GM18519 (cell line): ENCODE measurements around the gene XKRX.
A peak's percentile ranks its signal among the peaks of the same experiment; 100 is the strongest.

Source experiments
- ATAC-seq: cut with Tn5 transposase; IDR thresholded peaks from one replicate; pipeline ENCODE4 v1.9.1; 2021; ENCODE audit warnings: mild to moderate bottlenecking, moderate library complexity; ENCODE audit not compliant: unreplicated experiment, low FRiP score

Gene XKRX

DNA sequence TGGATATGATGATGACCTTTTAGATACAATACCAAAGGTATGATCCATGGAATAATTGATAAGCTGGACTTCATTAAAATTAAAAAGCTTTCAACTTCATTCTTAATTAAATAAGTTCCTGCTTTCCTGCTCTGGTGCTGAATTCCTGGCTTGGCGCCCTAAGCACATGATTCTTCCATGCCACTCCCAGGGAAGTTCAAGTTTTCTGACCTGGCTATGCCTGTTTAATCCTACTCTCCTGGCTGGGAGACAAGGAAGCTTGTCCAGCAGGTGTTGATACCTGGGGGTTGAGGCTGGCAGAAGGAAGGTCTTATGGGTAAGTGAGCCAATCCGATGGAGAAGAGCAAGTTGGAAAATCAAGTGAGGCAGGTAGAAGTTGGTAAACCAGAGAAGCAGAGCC is 24.3 kb downstream of the XKRX start:
- no peak for ATAC-seq

DNA sequence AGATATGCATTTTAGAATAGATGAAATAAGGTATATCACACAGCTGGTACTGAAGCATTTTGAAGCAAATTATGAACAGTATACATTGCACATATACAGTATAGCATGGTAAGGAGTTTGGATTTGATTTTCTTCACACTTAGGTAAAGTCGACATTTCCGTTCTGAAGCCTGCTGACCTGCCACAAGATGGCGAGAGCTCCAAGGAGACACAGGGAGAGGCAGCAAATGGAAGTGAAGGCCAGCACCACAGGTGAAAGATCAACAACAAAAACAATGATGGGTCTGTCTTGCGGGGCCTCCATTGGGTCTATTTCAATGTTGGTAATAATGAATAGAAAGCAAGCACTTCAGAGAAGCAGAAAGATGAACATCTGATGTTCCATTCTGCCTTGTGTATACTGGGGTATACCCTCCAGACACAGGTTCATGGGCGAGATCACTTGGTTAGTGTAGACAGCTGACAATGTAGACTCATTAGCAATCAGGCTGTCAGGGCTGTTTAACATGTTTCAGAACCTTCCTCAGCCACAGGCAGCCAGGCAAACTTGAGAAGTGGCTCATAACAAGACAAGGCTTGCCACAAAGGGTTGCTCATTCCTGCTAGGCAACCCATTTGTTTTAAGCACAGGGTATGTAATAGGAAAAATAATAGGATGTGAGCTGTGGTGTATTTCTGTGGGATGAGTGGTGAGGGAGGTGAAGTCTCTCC is 33.2 kb downstream of the XKRX start:
- peak; percentile 58 for ATAC-seq

DNA sequence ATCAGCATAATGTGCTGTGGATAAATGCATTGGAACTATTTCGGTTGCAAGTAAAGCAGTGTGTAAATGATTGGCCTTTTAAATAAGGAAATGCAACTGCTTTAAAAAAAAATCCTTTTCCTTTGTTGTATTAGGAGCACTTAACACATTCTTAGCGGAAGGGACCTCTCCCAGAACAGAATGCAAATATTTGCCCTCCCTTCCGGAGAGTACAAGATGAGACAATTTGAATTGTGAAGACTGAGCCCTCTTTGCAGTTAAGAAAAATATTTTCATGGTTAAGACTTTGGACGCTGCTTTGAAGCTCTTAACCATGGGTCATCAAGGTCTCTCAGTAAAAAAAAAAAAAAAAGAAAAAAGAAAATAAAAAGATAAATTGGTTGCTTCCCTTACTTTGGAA is 45.1 kb downstream of the XKRX start:
- ATAC-seq: no peak

DNA sequence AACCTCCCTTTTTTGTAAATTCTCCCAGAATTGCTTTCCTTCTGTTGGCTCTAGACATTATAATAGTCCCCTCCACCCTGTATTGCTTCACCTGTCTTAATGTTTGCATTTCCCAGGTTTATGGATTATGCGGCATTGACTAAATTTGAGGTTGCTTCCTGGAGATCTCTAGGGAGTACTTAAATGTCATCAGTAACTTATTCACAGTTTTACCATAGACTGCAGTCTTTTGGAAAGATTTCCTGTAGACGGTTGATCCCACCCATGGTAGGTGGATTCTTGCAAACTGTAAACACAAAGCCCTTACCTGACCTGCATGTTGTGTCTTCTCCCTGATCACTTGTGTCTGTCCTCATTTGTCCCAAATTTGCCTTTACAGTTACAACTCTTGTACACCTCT is 48.3 kb downstream of the XKRX start:
- no peak for ATAC-seq

DNA sequence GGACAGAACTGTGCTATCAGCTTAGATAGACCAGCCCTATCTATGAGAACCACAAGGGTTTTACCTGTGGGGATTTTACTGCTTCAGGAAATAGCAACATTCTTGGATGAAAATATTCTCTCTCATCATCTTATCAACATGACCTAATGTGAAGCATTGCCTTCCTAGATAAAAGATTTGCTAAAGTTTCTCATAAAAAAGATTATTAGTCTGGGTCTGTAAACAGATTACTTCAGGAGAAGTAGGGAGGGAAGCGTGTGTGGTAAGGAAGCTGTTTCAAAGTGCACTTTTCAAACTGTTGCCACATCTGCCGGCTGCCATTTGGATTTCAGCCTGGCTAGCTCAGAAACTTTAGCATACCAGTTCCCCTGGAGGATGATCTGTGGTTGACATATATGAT is 54.4 kb downstream of the XKRX start, which contains the start of gene NOX1:
Gene NOX1, minus strand, starts transcription at position 35 of the 400 bp plus-strand sequence. CDS start 220 bp downstream, outside the sequence.
- ATAC-seq: no peak

DNA sequence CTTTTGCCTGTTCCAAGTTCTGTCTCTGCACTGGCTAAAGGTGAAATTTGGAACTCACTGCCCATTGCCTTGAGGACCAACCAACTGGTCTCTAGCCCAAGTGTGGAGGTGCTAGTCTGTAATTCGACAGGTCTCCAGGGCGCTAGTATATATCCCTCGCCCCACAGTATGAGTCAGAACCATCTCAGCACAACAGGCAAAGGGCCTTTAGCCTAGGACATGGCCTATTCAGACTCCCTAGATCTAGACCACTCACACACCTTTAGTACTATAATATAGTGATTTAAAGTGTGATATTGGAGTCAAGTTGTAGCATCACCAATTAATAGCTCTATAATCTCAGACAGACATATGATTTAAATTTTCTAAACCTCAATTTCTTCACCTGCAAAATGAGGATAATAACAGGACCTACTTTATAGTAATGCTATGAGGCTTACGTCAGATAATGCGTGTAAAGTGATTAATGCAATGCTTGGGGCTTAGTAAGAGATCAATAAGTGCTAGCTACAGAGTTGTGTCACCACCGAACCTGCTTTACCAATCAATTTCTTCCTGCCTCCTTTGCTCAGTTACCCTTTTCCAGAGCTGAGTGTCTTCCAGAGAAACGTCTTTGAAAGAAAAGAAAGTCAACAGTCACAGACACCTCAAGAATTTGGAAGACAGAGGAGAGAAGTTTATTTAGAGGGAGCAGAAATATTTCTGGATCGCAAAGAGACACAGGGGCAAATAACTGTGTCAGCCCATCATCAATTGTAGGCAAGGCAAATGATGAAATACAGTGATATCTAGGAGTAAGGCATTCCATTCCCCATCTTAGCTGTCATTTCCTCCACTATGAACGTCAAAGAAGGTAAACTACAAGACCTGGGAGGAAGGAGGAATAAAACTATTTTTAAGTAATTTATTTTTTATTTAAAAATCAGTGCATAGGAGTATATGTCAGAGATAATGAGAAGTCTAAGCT is 56.8 kb downstream of the XKRX start:
- no peak for ATAC-seq

DNA sequence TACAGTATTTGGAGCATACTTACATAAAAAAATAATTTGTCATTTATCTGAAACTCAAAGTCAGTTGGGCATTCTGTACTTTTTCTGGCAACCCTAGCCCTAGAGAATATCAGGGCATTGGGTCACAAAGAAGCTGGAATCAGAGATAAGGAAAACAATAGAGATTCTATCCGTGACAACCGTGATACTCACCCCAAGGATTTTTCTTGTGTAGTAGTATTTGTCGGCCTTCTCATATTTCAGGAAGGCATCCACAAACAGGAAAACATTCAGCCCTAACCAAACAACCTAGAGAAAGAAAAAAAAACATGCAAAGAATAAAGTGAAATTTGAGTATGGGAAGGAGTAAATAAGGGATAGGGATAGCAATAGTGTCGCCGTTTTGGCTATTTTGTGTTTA is 58.2 kb downstream of the XKRX start:
- no peak for ATAC-seq

DNA sequence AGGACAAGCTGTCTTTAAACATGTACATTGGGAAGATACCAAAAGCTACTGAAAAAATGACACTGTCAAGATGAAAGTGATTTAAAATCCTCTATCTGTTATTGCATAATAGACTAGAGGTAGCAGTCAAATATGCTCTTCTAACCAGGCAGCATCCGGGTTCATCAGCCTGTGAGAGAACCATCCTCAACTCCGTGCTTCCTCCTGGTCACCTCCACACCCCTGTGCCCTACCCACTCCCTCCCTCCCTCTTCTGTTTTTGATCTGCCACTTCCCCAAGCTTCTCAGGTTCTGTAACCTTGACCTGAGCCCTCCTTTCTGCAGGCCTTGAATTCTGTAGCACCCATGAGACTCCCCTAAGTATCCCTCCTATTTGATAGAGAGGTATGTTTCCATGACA is 60.4 kb downstream of the XKRX start:
- ATAC-seq: no peak

DNA sequence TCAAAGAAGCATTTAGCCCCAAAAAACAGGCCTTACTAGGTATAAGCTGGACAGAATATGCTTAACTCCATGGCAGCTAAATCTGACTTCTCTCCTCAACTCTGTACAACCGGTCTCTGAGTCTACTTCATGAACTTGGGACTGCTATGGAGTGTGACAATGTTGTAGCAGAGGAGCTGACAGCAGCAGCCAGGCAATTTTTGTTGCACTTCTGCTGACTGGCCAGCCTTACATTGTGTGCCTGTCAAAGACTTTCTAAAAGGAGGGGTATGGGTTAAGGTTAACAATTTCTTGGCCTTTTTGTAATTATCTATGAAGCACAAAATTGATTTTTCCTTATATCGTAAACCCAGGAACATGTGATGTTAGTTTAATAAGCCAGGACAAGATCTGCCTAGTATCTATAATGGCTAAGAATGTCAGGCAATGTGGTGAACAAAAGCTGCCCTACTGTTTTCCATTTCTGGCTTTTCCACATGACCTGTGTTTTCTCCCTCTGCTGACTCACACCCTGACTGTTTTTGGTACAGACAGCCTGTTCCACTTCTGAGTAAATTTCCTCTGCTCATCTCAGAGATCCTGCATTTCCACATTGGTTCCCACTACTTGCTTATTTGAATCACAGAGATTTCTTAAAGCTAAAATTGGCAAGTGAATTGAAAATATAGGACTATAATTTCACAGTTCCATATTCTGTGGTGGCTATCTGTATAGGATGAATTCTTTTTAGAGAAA is 63.9 kb downstream of the XKRX start:
- ATAC-seq: no peak
